Thyroid gland (tissue), 4 donors: Measurements from ENCODE around the gene DKK2. TPM values are rescaled to one million over a fixed set of nuclear protein-coding genes. Genes with fewer than 3 reads are reported as not detected.

Experiments used
- DNase-seq, 2 donors: peaks; one replicate each; pipeline ENCODE4 v3.0.0-alpha.2; 2019
- H3K27ac ChIP-seq, 3 donors: fragments of 200-600 bp; sonication (generic); 1 replicate in 2 of 3; 2 replicates in 1 of 3; pipeline ENCODE4 v1.5.1; 2016 to 2019; ENCODE audit warnings: mild to moderate bottlenecking in 1 of 3, moderate library complexity in 1 of 3
- H3K27me3 ChIP-seq: fragments of 200-600 bp; sonication (generic); one replicate; pipeline ENCODE4 v1.5.1; 2019
- H3K36me3 ChIP-seq, 2 donors: fragments of 200-600 bp; sonication (generic); one replicate each; pipeline ENCODE4 v1.5.1; 2016 to 2019
- H3K4me1 ChIP-seq, 2 donors: fragments of 200-600 bp; sonication (generic); one replicate each; pipeline ENCODE4 v1.5.1; 2017 to 2019
- H3K4me3 ChIP-seq, 3 donors: fragments of 200-600 bp; sonication (generic); replicated peaks in 1 of 3; 1 replicate in 2 of 3; 2 replicates in 1 of 3; pipeline ENCODE4 v1.5.1; 2016; ENCODE audit warnings: mild to moderate bottlenecking in 1 of 3
- H3K9me3 ChIP-seq: fragments of 200-600 bp; sonication (generic); one replicate; pipeline ENCODE4 v1.5.1; 2017
- POLR2A ChIP-seq, 2 donors: fragments of 450-650 bp; IDR thresholded peaks; one replicate each; pipeline ENCODE4 v1.6.1; 2017; ENCODE audit warnings: antibody characterized with exemption in 2 of 2, mild to moderate bottlenecking in 2 of 2, moderate library complexity in 1 of 2
- WGBS, 2 donors: methylation state at CpG; one replicate each; pipeline ENCODE4 v1.1.5; 2017; 5-methylcytosine and 5-hydroxymethylcytosine counted together
- intact Hi-C: fragments of 100-400 bp; cut with DNase I; formaldehyde crosslinking; loops from one replicate; pipeline ENCODE4 v1.15.1; 2023
- total RNA-seq, 4 donors: library from RNA; depleted of rRNA; stranded (reverse); fragments of >200 nt; gene quantifications; one replicate each; pipeline ENCODE4 v1.2.3, GENCODE V29; 2016
- TF ChIP-seq, protein P1 (sequence below), 6 experiments: fragments of 200-600 bp in 3 of 6; fragments of 450-650 bp in 3 of 6; sonication (generic) in 3 of 6; IDR thresholded peaks; one replicate each; pipeline ENCODE4 v1.5.1; 2016 to 2019; ENCODE audit warnings: antibody characterized with exemption in 6 of 6, mild to moderate bottlenecking in 2 of 6, inconsistent platforms in 1 of 6, moderate library complexity in 1 of 6

The DKK2 gene
- total RNA-seq, 4 donors from 2014 or later, result 0.34 to 1.5 (median 0.77) TPM

DNA sequence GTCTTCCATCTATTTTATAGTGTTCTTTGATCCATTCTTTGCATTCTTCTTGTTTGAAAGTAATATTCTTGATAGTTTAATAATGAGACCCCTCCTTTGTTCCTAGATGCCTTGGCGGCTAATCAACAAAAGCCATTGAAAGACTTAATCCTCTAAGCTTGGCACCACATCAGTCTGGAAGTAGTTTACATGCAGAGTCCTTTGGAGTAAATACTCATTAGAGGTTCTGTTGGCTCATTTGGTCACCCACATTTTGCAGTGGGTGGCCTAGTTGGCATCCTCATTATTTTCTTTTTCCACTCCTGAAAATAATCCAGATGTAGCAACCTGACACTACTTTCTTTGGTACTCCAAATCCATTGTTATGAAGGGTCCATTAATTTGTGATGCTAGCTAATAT, 64.5 kb downstream of the DKK2 start:
- Histone ChIP-seq H3K36me3 (no peaks in the 10 kb centered on the region), H3K9me3 (no peaks in the 10 kb centered on the region), H3K4me1 (no peaks in the 10 kb centered on the region), H3K27me3 (no peaks in the 10 kb centered on the region), H3K4me3 (no peak overlapping the region), H3K27ac (no peak overlapping the region)
- WGBS, 2 donors, result 86 to 89% methylated on average over 1 of the region's 1 CpG
- intact Hi-C loops, result no loop called here
- TF ChIP-seq POLR2A (IDR thresholded peaks at IDR 0.05), result no peak
- TF ChIP-seq, protein P1, sequence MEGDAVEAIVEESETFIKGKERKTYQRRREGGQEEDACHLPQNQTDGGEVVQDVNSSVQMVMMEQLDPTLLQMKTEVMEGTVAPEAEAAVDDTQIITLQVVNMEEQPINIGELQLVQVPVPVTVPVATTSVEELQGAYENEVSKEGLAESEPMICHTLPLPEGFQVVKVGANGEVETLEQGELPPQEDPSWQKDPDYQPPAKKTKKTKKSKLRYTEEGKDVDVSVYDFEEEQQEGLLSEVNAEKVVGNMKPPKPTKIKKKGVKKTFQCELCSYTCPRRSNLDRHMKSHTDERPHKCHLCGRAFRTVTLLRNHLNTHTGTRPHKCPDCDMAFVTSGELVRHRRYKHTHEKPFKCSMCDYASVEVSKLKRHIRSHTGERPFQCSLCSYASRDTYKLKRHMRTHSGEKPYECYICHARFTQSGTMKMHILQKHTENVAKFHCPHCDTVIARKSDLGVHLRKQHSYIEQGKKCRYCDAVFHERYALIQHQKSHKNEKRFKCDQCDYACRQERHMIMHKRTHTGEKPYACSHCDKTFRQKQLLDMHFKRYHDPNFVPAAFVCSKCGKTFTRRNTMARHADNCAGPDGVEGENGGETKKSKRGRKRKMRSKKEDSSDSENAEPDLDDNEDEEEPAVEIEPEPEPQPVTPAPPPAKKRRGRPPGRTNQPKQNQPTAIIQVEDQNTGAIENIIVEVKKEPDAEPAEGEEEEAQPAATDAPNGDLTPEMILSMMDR (IDR thresholded peaks at IDR 0.05), result no peak
- DNase-seq, result no peak

DNA sequence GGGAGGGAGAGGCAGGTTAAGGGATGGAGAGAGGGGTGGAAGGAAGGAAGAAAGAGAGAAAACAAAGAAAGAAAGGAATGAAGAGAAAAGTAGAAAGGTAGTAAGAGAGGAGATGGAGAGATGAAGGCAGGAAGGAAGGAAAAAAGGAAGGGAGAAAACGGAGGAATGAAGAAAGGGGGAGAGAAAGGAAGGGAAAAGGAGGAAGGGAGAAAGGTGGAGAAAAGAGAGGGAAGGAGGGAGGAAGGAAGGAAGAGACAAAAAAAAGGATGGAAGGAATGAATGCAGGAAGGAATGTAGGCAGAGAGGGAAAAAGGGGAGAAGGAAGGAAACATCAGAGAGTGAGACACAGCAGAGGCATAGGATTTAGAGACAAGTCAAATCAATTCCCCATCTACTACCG, 68.2 kb downstream of the DKK2 start:
- 69 to 70% methylated on average over 2 of the region's 2 CpGs for WGBS, 2 donors
- Histone ChIP-seq H3K4me3 (no peak overlapping the region), H3K27me3 (no peaks in the 10 kb centered on the region), H3K4me1 (no peaks in the 10 kb centered on the region), H3K36me3 (no peaks in the 10 kb centered on the region), H3K27ac (no peak overlapping the region), H3K9me3 (no peaks in the 10 kb centered on the region)
- DNase-seq, result no peak
- intact Hi-C loops, result no loop called here
- no peak for TF ChIP-seq POLR2A (IDR thresholded peaks at IDR 0.05)
- TF ChIP-seq, protein P1 (IDR thresholded peaks at IDR 0.05), result no peak

DNA sequence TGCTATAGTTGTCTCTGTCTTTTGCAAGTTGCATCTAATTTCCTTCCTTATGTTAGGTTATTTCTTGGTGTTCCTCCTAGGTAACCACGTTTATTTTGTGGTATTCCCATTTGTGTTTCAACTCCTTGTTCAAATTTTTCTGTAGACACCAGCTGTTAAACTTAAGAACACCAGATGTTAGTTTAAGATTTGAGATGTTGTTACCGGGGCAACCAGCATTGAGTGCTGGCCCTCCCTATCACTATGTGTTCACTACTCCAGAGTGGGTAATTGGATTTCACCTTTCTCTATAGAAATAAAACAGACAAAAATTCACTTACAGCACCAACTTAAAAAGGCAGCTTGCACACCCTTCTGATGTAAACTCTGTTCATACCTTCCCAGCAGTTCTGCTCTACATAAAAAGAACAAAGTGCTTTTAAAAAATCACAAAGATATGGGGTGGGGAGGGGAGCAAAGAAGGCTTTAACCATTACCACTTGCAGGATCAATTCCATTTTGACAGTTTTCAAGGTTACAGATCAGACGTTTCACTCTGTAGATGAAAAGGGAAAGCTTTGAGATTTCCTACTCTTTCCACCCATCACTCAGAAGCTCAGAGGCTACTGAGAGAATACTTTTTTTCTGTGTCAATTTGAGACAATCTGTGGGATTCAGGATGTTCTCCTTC, 82.9 kb downstream of the DKK2 start:
- intact Hi-C loops, result no loop called here
- no peaks in the 10 kb centered on the region for H3K4me1 ChIP-seq
- no peak overlapping the region for H3K27ac ChIP-seq
- H3K27me3 ChIP-seq, result no peaks in the 10 kb centered on the region
- H3K4me3 ChIP-seq, result no peak overlapping the region
- no peak for DNase-seq
- H3K36me3 ChIP-seq, result no peaks in the 10 kb centered on the region
- TF ChIP-seq POLR2A (IDR thresholded peaks at IDR 0.05), result no peak
- TF ChIP-seq, protein P1 (IDR thresholded peaks at IDR 0.05), result no peak
- H3K9me3 ChIP-seq, result no peaks in the 10 kb centered on the region
- 49 to 54% methylated on average over 3 of the region's 3 CpGs for WGBS, 2 donors

DNA sequence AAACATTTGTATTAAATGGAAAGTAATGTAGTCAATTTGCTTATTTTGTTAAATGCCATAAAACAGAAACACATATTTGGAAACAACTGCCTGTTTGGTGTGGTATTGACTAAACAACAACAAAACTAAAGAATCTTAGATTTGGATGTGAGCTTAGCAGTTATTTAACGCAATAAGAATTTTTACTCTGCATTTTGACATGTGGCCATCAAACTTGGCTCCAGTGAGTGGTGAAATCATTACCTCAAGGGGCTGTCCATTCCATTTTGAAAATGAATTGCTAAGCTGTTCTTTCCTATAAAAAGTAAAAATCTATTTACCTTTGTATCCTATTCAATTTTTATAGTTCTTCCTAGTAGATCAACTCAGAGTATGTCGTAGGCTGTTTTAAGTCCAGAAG, 84.2 kb downstream of the DKK2 start:
- H3K27ac ChIP-seq, result no peak overlapping the region
- no peaks in the 10 kb centered on the region for H3K9me3 ChIP-seq
- H3K36me3 ChIP-seq, result no peaks in the 10 kb centered on the region
- no peak for DNase-seq
- no peak overlapping the region for H3K4me3 ChIP-seq
- no peaks in the 10 kb centered on the region for H3K27me3 ChIP-seq
- 81 to 95% methylated on average over 2 of the region's 2 CpGs for WGBS, 2 donors
- TF ChIP-seq, protein P1 (IDR thresholded peaks at IDR 0.05), result no peak
- TF ChIP-seq POLR2A (IDR thresholded peaks at IDR 0.05), result no peak
- intact Hi-C loops, result no loop called here
- H3K4me1 ChIP-seq, result no peaks in the 10 kb centered on the region

DNA sequence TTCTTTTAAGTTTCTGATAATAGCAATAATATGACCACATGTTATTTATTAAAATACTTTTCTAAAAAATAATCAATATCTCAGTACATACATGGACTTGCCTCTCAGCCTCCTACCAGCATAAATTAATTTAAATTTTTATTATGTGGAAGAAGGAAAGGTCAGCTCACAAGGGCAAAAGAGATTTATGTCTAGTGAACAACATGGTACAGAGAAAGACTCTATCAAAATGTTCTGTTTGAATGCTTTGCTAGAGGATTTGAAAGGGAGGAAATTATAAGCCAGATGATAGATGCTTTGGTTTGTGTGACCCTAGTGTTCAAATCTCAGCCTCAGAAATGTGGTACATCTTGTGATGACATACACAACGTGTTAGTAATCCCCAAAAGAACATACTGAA, 94.3 kb downstream of the DKK2 start:
- no peak overlapping the region for H3K4me3 ChIP-seq

More for the DNA sequence above, 94.3 kb downstream of the DKK2 start:
- no peak overlapping the region for H3K27ac ChIP-seq
- no peaks in the 10 kb centered on the region for H3K36me3 ChIP-seq
- H3K4me1 ChIP-seq, result no peaks in the 10 kb centered on the region
- TF ChIP-seq POLR2A (IDR thresholded peaks at IDR 0.05), result no peak
- TF ChIP-seq, protein P1 (IDR thresholded peaks at IDR 0.05), result no peak
- no peak for DNase-seq
- WGBS, 2 donors, result 47 to 59% methylated on average over 1 of the region's 1 CpG
- no peaks in the 10 kb centered on the region for H3K27me3 ChIP-seq
- H3K9me3 ChIP-seq, result no peaks in the 10 kb centered on the region
- intact Hi-C loops, result no loop called here
